ENCODE data around the gene GSPT2. TPM values are rescaled to one million over a fixed set of nuclear protein-coding genes. Genes with fewer than 3 reads are reported as not detected.

The GSPT2 gene
- total RNA-seq, 1 experiment from 2014 or later = 15.9 TPM

Other genes with a start within 250 kb of the GSPT2 start
- not detected in 2 replicates for gene NUDT11, start 246.8 kb upstream of the GSPT2 start, total RNA-seq (2014; rRNA removed; shearing (Covaris generic); ENCODE audit: low replicate concordance)
- not detected in 2 replicates for gene CENPVL3, start 124.5 kb upstream of the GSPT2 start, total RNA-seq (2014; rRNA removed; shearing (Covaris generic); ENCODE audit: low replicate concordance)
- gene CENPVL2, start 60.6 kb upstream of the GSPT2 start, total RNA-seq (2014; rRNA removed; shearing (Covaris generic); ENCODE audit: low replicate concordance) = not detected in 2 replicates
- gene CENPVL1, start 32.9 kb upstream of the GSPT2 start, total RNA-seq (2014; rRNA removed; shearing (Covaris generic); ENCODE audit: low replicate concordance) = not detected in 2 replicates
- 92.5 and 93.5 TPM in 2 replicates for gene MAGED1, start 150.2 kb downstream of the GSPT2 start, total RNA-seq (2014; rRNA removed; shearing (Covaris generic); ENCODE audit: low replicate concordance)

All from Karpas-422 (cell line).